Measurements from ENCODE around the gene RREB1. TPM values are rescaled to one million over a fixed set of nuclear protein-coding genes. Genes with fewer than 3 reads are reported as not detected.
A peak's percentile ranks its signal among the peaks of the same experiment; 100 is the strongest.

Gene RREB1, protein sequence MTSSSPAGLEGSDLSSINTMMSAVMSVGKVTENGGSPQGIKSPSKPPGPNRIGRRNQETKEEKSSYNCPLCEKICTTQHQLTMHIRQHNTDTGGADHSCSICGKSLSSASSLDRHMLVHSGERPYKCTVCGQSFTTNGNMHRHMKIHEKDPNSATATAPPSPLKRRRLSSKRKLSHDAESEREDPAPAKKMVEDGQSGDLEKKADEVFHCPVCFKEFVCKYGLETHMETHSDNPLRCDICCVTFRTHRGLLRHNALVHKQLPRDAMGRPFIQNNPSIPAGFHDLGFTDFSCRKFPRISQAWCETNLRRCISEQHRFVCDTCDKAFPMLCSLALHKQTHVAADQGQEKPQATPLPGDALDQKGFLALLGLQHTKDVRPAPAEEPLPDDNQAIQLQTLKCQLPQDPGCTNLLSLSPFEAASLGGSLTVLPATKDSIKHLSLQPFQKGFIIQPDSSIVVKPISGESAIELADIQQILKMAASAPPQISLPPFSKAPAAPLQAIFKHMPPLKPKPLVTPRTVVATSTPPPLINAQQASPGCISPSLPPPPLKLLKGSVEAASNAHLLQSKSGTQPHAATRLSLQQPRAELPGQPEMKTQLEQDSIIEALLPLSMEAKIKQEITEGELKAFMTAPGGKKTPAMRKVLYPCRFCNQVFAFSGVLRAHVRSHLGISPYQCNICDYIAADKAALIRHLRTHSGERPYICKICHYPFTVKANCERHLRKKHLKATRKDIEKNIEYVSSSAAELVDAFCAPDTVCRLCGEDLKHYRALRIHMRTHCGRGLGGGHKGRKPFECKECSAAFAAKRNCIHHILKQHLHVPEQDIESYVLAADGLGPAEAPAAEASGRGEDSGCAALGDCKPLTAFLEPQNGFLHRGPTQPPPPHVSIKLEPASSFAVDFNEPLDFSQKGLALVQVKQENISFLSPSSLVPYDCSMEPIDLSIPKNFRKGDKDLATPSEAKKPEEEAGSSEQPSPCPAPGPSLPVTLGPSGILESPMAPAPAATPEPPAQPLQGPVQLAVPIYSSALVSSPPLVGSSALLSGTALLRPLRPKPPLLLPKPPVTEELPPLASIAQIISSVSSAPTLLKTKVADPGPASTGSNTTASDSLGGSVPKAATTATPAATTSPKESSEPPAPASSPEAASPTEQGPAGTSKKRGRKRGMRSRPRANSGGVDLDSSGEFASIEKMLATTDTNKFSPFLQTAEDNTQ (N-terminal part only)
- total RNA-seq = 13.9 and 16.8 TPM in 2 replicates

- peak within 1 kb of the TSS; percentile 96 for H3K27ac Mint-ChIP-seq
- peak; percentile 86 for DNase-seq
- H3K4me1 Mint-ChIP-seq = peaks cover 33% of the 10 kb centered on the region
- H3K4me3 Mint-ChIP-seq = peak within 1 kb of the TSS; percentile 96
- intact Hi-C loops (cut with micrococcal nuclease) = loop anchor here (1.0 to 2.0 kb wide), 2 partner anchors 20 to 131 kb away; no protein-coding TSS in a partner anchor
- H3K36me3 Mint-ChIP-seq (ENCODE audit: low read depth) = peaks cover 2% of the 10 kb centered on the region
- no peaks in the 10 kb centered on the region for H3K9me3 Mint-ChIP-seq
- H3K27me3 Mint-ChIP-seq = peaks cover 8% of the 10 kb centered on the region
Measured at GRCh38 chr6:7107578-7108195, at the start of gene RREB1. Gene RREB1, plus strand, starts transcription at chr6:7107961. Its CDS starts 73,951 bp downstream, at chr6:7181912.

DNA sequence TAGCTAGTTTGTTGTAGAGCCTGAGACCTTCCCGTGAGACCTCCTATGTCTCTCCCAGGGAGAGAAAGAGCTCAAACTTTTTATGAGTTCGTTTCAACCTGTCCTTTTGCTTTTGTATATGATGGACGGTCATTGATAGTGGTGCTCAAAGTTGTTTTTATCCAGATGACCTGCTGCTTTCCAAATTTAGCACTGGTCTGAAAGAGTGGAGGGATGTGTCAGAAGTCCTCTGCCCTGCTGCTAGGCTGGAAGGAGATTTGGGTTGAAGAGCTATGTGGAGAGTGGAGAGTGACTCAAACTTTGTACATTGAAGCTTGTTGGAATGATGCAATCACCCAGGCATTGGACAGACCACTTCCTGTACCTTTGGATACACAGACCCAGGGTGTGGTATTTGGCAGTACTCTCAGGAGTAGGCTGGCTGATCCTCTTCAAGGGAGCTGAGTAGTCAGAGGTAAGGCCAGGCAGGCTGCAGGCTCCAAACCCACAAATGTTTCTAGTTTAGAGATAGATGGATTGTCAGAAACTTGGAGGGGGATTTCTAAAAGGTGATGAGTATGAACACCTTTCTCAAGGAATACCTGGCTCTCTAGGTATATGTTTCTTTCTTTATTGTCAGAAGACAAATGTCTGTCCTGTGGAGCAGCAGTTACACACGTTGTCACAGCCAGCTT lies 49.4 kb upstream of the RREB1 start:
- no peak overlapping the region for H3K4me3 Mint-ChIP-seq
- no peaks in the 10 kb centered on the region for H3K36me3 Mint-ChIP-seq (ENCODE audit: low read depth)
- no peaks in the 10 kb centered on the region for H3K9me3 Mint-ChIP-seq
- H3K27me3 Mint-ChIP-seq = peaks cover 53% of the 10 kb centered on the region
- no peak overlapping the region for H3K27ac Mint-ChIP-seq
- DNase-seq = peak; percentile 58
- intact Hi-C loops (cut with micrococcal nuclease) = no loop called here
- peaks cover 4% of the 10 kb centered on the region for H3K4me1 Mint-ChIP-seq

- H3K27ac Mint-ChIP-seq = no peak overlapping the region
- H3K27me3 Mint-ChIP-seq = peaks cover 51% of the 10 kb centered on the region
- no peaks in the 10 kb centered on the region for H3K36me3 Mint-ChIP-seq (ENCODE audit: low read depth)
- no peak overlapping the region for H3K4me3 Mint-ChIP-seq
- H3K9me3 Mint-ChIP-seq = no peaks in the 10 kb centered on the region
- DNase-seq = no peak
- H3K4me1 Mint-ChIP-seq = peaks cover 4% of the 10 kb centered on the region
- intact Hi-C loops (cut with micrococcal nuclease) = no loop called here
Measured at GRCh38 chr6:7060769-7061516, 46.8 kb upstream of the RREB1 start.

DNA sequence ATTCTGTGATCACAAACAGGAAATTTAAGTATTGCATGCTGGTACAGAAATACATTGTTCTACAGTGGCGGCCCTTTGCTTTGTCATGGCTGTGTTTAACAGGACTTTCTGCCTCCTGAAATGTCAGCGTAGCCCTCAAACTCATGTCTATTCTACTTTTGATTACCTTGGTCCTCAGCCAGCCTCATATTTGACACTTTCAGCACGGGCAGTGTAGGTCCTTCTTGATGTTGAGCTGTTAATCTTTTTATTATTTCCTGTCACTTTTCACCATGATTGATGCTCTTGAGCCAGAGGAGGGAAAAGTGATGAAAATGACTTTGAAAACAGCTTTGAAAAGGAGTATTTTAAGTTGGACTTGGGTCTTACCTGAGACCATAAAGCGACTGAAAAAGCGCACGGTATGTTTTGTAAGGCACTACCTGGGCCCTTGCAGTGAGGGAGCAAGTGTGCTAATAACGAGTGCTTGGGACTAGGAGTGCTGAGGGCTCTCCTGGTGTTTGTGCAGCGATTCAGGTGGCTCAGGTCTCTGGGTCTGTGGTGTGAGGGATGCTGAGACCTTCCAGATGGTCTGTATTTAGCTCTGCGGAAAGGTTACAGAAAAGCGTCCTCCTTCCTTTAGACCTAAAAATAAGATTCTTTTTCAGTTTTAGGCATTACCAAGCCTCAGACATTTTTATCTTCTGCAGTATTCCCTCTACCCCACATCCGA lies 45.2 kb upstream of the RREB1 start:
- Mint-ChIP-seq H3K4me3 (no peak overlapping the region), H3K27me3 (peaks cover 44% of the 10 kb centered on the region), H3K36me3 (ENCODE audit: low read depth) (no peaks in the 10 kb centered on the region), H3K9me3 (no peaks in the 10 kb centered on the region), H3K27ac (no peak overlapping the region), H3K4me1 (peaks cover 4% of the 10 kb centered on the region)
- intact Hi-C loops (cut with micrococcal nuclease) = no loop called here
- DNase-seq = no peak

DNA sequence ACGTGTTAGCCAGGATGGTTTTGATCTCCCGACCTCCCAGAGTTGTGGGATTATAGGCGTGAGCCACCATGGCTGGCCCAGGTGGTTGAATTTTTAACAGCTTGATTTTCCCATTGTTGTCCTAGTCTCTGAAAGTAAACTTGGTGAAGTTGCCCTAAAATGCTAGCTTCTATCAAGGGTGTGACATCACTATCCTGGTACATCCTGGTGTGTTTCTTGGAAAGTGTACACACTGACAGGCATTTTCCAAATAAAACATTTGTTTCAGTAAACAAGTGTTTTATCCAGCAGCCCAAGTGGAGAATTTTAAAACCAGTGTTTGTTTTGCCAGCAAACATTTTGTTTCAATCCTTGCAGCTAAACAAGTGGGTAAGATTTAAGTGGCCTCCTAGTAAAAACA lies 40.5 kb upstream of the RREB1 start:
- Mint-ChIP-seq H3K27ac (no peak overlapping the region), H3K9me3 (no peaks in the 10 kb centered on the region), H3K27me3 (peaks cover 42% of the 10 kb centered on the region), H3K4me1 (no peaks in the 10 kb centered on the region), H3K4me3 (no peak overlapping the region), H3K36me3 (ENCODE audit: low read depth) (no peaks in the 10 kb centered on the region)
- intact Hi-C loops (cut with micrococcal nuclease) = no loop called here
- DNase-seq = no peak

DNA sequence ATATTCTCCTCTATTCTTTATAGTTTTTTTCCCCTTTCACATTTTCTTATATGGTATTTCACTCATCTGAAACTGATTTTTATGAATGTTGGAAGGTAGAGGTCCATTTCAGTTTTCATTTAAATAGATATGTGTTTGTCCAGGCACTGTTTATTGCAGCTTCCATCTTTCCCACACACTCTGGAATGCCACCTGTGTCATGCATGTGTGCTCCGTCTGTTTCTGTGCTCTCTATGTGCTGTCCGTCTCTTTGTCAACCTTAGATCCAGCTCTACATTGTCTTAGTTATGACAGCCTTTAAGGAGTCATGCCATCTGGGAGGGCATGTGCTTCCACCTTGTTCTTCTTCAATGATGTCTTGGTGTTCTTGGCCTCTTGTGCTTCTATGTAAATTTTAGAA lies 36.4 kb upstream of the RREB1 start:
- Mint-ChIP-seq H3K9me3 (no peaks in the 10 kb centered on the region), H3K4me3 (no peak overlapping the region), H3K4me1 (peaks cover 12% of the 10 kb centered on the region), H3K27me3 (peaks cover 58% of the 10 kb centered on the region), H3K27ac (no peak overlapping the region), H3K36me3 (ENCODE audit: low read depth) (no peaks in the 10 kb centered on the region)
- no peak for DNase-seq
- intact Hi-C loops (cut with micrococcal nuclease) = no loop called here

DNA sequence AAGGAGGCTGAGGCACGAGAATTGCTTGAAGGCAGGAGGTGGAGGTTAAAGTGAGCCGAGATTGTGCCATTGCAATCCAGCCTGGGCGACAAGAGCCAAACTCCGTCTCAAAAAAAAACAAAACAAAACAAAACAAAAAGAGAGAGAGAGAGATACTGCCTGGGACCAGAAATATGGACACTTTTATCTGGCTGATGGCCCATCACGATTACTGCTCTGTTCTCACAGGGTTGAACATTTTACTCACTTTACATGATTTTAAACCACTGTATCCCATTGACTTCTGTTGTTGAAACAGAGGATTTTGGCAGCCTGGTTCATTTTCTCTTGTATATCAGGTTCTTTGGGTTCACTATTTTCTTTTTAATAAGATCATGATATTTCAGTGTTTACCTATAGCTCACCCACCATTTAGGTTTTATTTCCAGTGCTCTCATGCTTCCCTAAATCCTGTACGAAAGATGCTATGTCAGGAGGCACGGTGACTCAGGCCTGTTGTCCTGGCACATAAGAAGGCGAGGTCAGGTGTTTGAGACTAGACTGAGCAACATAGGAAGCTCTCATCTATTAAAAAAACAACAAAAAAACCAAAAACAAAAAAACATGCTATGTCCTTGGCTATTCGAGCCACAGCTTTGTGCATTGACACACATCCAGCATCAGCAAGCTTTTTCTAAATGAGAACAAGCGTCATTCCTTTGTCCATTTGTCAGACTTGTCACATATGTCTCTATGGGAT lies 34.5 kb upstream of the RREB1 start:
- intact Hi-C loops (cut with micrococcal nuclease) = loop anchor here (2.0 kb wide), 1 partner anchor 64 kb away; no protein-coding TSS in a partner anchor
- Mint-ChIP-seq H3K27me3 (peaks cover 65% of the 10 kb centered on the region), H3K4me1 (peaks cover 12% of the 10 kb centered on the region), H3K27ac (peak overlapping the region; percentile 45), H3K9me3 (no peaks in the 10 kb centered on the region), H3K36me3 (ENCODE audit: low read depth) (no peaks in the 10 kb centered on the region), H3K4me3 (no peak overlapping the region)
- no peak for DNase-seq

GRCh38 chr6:7073821-7074525 lies 33.8 kb upstream of the RREB1 start:
- Mint-ChIP-seq H3K4me3 (no peak overlapping the region), H3K9me3 (no peaks in the 10 kb centered on the region), H3K36me3 (ENCODE audit: low read depth) (no peaks in the 10 kb centered on the region), H3K27me3 (peaks cover 66% of the 10 kb centered on the region), H3K4me1 (peaks cover 12% of the 10 kb centered on the region), H3K27ac (peak overlapping the region; percentile 51)
- intact Hi-C loops (cut with micrococcal nuclease) = loop anchor here (1.0 to 2.0 kb wide), 5 partner anchors 12 to 275 kb away; no protein-coding TSS in a partner anchor
- DNase-seq = peak; percentile 89

GRCh38 chr6:7074870-7075269 lies 32.9 kb upstream of the RREB1 start:
- no peak for DNase-seq
- Mint-ChIP-seq H3K27me3 (peaks cover 67% of the 10 kb centered on the region), H3K9me3 (no peaks in the 10 kb centered on the region), H3K4me3 (no peak overlapping the region), H3K4me1 (peaks cover 12% of the 10 kb centered on the region), H3K36me3 (ENCODE audit: low read depth) (no peaks in the 10 kb centered on the region), H3K27ac (no peak overlapping the region)
- intact Hi-C loops (cut with micrococcal nuclease) = loop anchor here (1.0 to 2.0 kb wide), 4 partner anchors 11 to 276 kb away; no protein-coding TSS in a partner anchor

- H3K4me3 Mint-ChIP-seq = no peak overlapping the region
- peak overlapping the region; percentile 17 for H3K27ac Mint-ChIP-seq
- H3K4me1 Mint-ChIP-seq = peaks cover 12% of the 10 kb centered on the region
- H3K27me3 Mint-ChIP-seq = peaks cover 71% of the 10 kb centered on the region
- no peaks in the 10 kb centered on the region for H3K36me3 Mint-ChIP-seq (ENCODE audit: low read depth)
- intact Hi-C loops (cut with micrococcal nuclease) = loop anchor here (2.0 kb wide), 1 partner anchor 277 kb away; no protein-coding TSS in a partner anchor
- no peaks in the 10 kb centered on the region for H3K9me3 Mint-ChIP-seq
- DNase-seq = no peak
Measured at GRCh38 chr6:7075341-7076000, 32.3 kb upstream of the RREB1 start.

Measured in activated CD4-positive, alpha-beta T cell treated with anti-CD3 and anti-CD28 coated beads, Interleukin-2, amount 10 ng/mL, durations not matched to agents 24 days and 14 days (primary cell).